ENCODE results near the gene TRMT10C. TPM values are rescaled to one million over a fixed set of nuclear protein-coding genes. Genes with fewer than 3 reads are reported as not detected.
"Not testable (repeated sequence)": the region's sequence is repeated elsewhere in the genome, so short reads cannot be mapped to it uniquely, and the experiment has no call there.

TRMT10C gene
- total RNA-seq, 3 donors from 2014 or later: 17.8 to 27.2 (median 25.6) TPM

DNA sequence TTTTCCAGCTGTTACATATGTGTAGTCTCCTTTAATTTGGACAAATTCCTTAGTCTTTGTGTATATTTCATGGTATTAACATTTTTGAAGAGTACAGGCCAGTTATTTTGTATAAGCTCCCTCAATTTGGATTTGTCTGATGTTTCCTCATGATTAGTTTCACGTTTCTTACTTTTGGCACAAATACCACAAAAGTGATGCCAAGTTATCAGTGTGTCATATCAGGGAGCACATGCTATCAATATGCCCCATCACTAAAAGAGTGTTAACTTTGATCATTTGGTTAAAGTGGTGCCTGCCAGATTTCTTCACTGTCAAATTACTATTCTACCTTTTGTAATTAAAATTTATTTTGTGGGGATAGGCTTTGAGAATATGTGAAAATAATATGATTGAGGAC, 26.9 kb downstream of the TRMT10C start:
- H3K36me3 ChIP-seq: no peaks in the 10 kb centered on the region
- no peaks in the 10 kb centered on the region for H3K4me1 ChIP-seq
- TF ChIP-seq POLR2A (IDR thresholded peaks at IDR 0.05) (no peak), POLR2AphosphoS5 (IDR thresholded peaks at IDR 0.05) (no peak)
- TF ChIP-seq, protein P1, sequence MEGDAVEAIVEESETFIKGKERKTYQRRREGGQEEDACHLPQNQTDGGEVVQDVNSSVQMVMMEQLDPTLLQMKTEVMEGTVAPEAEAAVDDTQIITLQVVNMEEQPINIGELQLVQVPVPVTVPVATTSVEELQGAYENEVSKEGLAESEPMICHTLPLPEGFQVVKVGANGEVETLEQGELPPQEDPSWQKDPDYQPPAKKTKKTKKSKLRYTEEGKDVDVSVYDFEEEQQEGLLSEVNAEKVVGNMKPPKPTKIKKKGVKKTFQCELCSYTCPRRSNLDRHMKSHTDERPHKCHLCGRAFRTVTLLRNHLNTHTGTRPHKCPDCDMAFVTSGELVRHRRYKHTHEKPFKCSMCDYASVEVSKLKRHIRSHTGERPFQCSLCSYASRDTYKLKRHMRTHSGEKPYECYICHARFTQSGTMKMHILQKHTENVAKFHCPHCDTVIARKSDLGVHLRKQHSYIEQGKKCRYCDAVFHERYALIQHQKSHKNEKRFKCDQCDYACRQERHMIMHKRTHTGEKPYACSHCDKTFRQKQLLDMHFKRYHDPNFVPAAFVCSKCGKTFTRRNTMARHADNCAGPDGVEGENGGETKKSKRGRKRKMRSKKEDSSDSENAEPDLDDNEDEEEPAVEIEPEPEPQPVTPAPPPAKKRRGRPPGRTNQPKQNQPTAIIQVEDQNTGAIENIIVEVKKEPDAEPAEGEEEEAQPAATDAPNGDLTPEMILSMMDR (IDR thresholded peaks at IDR 0.05): no peak
- no peaks in the 10 kb centered on the region for H3K27me3 ChIP-seq
- H3K27ac ChIP-seq: no peak overlapping the region
- H3K4me3 ChIP-seq: no peak overlapping the region
- H3K9me3 ChIP-seq: no peaks in the 10 kb centered on the region
- intact Hi-C loops (cut with DNase I; ENCODE audit: low total_unique reads): no loop called here
- no peak for DNase-seq (ENCODE audit: low spot score in 2 of 2)

DNA sequence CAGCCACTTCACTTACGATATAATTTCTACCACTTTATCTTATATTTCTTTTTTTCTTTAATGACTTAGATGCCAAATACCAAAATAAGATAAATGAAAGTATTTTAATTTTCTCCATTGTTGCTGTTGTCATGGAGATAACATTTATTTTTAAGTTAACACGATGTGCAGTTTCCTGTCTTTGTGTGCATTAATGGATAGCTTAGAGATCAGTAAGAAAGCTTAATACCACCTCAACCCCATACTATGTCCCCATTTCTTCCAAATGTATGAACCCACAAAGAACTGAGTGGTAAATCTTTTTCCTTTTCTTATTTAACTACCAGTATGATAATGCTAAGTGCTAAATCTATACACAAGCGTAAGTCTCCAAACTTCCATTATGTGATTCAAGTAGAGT, 29.4 kb downstream of the TRMT10C start:
- TF ChIP-seq, protein P1 (IDR thresholded peaks at IDR 0.05): no peak
- TF ChIP-seq POLR2AphosphoS5 (IDR thresholded peaks at IDR 0.05) (no peak), POLR2A (IDR thresholded peaks at IDR 0.05) (no peak)
- no peak overlapping the region for H3K4me3 ChIP-seq
- no peaks in the 10 kb centered on the region for H3K27me3 ChIP-seq
- H3K36me3 ChIP-seq: no peaks in the 10 kb centered on the region
- H3K27ac ChIP-seq: no peak overlapping the region
- DNase-seq (ENCODE audit: low spot score in 2 of 2): no peak
- no peaks in the 10 kb centered on the region for H3K9me3 ChIP-seq
- intact Hi-C loops (cut with DNase I; ENCODE audit: low total_unique reads): no loop called here
- no peaks in the 10 kb centered on the region for H3K4me1 ChIP-seq

DNA sequence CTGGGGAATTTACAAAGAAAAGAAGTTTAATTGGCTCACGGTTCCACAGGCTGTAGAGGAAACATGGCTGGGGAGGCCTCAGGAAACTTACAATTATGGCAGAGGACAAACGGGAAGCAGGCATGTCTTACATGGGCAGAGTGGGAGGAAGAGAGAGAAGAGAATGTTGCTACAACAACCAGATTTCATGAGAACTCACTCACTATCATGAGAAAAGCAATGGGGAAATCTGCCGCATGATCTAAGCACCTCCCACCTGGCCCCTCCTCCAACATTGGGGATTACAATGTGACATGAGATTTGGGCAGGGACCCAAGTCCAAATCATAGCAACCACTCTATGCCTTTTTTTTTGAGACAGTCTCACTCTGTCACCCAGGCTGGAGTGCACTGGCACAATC, 41.1 kb downstream of the TRMT10C start:
- no peaks in the 10 kb centered on the region for H3K9me3 ChIP-seq
- DNase-seq (ENCODE audit: low spot score in 2 of 2): no peak
- intact Hi-C loops (cut with DNase I; ENCODE audit: low total_unique reads): no loop called here

DNA sequence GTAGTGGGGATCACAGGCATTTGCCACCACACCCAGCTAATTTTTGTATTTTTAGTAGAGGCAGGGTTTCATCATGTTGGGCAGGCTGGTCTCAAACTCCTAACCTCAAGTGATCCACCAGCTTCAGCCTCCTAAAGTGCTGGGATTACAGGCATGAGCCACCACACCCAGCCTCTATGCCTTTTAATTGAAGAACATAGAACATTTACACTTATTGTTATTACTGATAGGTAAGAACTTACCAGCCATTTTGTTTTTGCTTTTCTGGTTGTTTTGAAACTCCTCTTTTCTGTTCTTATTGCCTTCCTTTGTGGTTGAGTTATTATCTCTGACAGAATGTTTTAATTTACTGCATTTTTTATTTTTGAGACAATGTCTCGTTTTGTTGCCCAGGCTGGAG, 41.5 kb downstream of the TRMT10C start:
- intact Hi-C loops (cut with DNase I; ENCODE audit: low total_unique reads): no loop called here
- Histone ChIP-seq H3K9me3 (no peaks in the 10 kb centered on the region), H3K4me1 (no peaks in the 10 kb centered on the region), H3K36me3 (no peaks in the 10 kb centered on the region), H3K27me3 (no peaks in the 10 kb centered on the region), H3K27ac (no peak overlapping the region), H3K4me3 (no peak overlapping the region)
- TF ChIP-seq, protein P1 (IDR thresholded peaks at IDR 0.05): no peak
- no peak for TF ChIP-seq POLR2AphosphoS5 (IDR thresholded peaks at IDR 0.05)
- TF ChIP-seq POLR2A (IDR thresholded peaks at IDR 0.05): no peak
- DNase-seq (ENCODE audit: low spot score in 2 of 2): no peak

More for the DNA sequence above, 41.1 kb downstream of the TRMT10C start:
- Histone ChIP-seq H3K36me3 (no peaks in the 10 kb centered on the region), H3K27me3 (no peaks in the 10 kb centered on the region), H3K27ac (no peak overlapping the region), H3K4me1 (no peaks in the 10 kb centered on the region), H3K4me3 (no peak overlapping the region)
- TF ChIP-seq POLR2AphosphoS5 (IDR thresholded peaks at IDR 0.05): no peak
- TF ChIP-seq POLR2A (IDR thresholded peaks at IDR 0.05): no peak
- TF ChIP-seq, protein P1 (IDR thresholded peaks at IDR 0.05): no peak

DNA sequence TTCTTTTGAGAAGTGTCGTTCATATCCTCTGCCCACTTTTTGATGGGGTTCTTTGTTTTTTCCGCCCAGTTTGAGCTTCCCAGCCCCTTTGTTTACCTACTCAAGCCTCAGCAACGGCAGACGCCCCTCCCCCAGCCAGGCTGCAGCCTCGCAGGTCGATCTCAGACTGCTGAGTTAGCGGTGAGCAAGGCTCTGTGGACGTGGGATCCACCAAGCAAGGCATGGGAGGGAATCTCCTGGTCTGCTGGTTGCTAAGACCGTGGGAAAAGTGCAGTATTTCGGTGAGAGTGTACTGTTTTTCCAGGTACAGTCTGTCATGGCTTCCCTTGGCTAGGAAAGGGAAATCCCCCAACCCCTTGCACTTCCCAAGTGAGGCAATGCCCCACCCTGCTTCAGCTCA, 43.7 kb downstream of the TRMT10C start:
- H3K27ac ChIP-seq; H3K4me1 ChIP-seq; intact Hi-C loops (cut with DNase I; ENCODE audit: low total_unique reads); DNase-seq (ENCODE audit: low spot score in 2 of 2); H3K27me3 ChIP-seq; H3K36me3 ChIP-seq; H3K4me3 ChIP-seq; H3K9me3 ChIP-seq: not testable (repeated sequence)

DNA sequence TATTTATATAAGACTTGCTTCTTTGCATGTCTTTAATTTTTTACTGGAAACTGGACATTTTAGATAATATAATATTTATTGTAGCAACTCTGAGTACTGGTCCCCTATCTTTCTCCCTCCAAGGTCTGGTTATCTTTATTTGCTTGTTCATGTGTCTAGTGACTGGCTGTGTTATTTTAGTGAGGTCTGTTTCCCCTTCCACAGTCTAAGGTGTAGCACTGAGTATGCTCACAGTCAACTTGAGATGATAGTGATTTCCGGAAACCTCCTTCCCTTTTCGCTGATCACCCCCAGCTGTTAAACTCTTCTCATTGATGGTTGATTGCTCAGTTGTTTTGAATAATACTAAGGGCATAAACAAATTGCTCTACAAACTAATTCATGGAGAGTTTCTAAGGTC, 49.4 kb downstream of the TRMT10C start:
- intact Hi-C loops (cut with DNase I; ENCODE audit: low total_unique reads): loop anchor here (5.0 kb wide), 1 partner anchor 699 kb away; no protein-coding TSS in a partner anchor

DNA sequence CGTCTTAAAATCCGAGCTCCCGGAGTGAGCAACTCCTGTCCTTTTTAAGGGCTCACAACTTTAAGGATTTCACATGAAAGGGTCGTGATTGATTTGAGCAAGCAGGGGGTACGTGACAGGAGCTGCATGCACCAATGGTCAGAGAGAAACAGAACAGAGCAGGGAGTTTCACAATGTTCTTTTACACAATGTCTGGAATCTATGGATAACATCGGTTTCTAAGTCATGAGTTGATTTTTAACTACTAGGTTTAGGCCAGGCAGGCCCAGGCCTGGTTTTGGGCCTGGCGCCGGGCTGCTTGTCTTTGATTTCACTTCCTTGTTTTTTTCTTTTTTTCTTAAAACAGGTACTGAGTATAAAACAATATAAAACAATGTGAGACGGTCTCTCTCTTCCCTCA, 51.3 kb downstream of the TRMT10C start:
- H3K27ac ChIP-seq; H3K27me3 ChIP-seq; H3K36me3 ChIP-seq; DNase-seq (ENCODE audit: low spot score in 2 of 2); H3K9me3 ChIP-seq; H3K4me3 ChIP-seq; H3K4me1 ChIP-seq: not testable (repeated sequence)
- intact Hi-C loops (cut with DNase I; ENCODE audit: low total_unique reads): loop anchor here (5.0 kb wide), 1 partner anchor 701 kb away; no protein-coding TSS in a partner anchor

More for the DNA sequence above, 49.4 kb downstream of the TRMT10C start:
- H3K9me3 ChIP-seq: no peaks in the 10 kb centered on the region
- DNase-seq (ENCODE audit: low spot score in 2 of 2): no peak
- no peak overlapping the region for H3K27ac ChIP-seq
- H3K4me1 ChIP-seq: no peaks in the 10 kb centered on the region
- H3K27me3 ChIP-seq: no peaks in the 10 kb centered on the region
- no peak for TF ChIP-seq POLR2A (IDR thresholded peaks at IDR 0.05)
- TF ChIP-seq, protein P1 (IDR thresholded peaks at IDR 0.05): no peak
- no peak for TF ChIP-seq POLR2AphosphoS5 (IDR thresholded peaks at IDR 0.05)
- H3K4me3 ChIP-seq: no peak overlapping the region
- no peaks in the 10 kb centered on the region for H3K36me3 ChIP-seq

Measured in breast epithelium (tissue), 4 donors.